Activated naive CD4-positive, alpha-beta T cell treated with anti-CD3 and anti-CD28 coated beads for 36 hours (primary cell): Measurements from ENCODE around the gene TBC1D32. TPM values are rescaled to one million over a fixed set of nuclear protein-coding genes. Genes with fewer than 3 reads are reported as not detected.

Source experiments
- CTCF ChIA-PET: fragments of 350-600 bp; sonication (Branson Sonifier 250); formaldehyde crosslinking; loops from one replicate; lab custom pipeline; 2021; ENCODE audit warnings: antibody characterized with exemption; lab: Charles Lee
- DNase-seq: peaks from one replicate; pipeline ENCODE4 v3.0.0-alpha.2; 2020
- H3K27ac Mint-ChIP-seq: one replicate; pipeline ENCODE4 v1.8.0; 2021; ENCODE audit warnings: mild to moderate bottlenecking, mixed read lengths
- H3K27me3 Mint-ChIP-seq: one replicate; pipeline ENCODE4 v1.8.0; 2021; ENCODE audit warnings: low read depth, mixed read lengths
- H3K36me3 Mint-ChIP-seq: one replicate; pipeline ENCODE4 v1.8.0; 2021; ENCODE audit warnings: low read depth, mixed read lengths
- H3K4me1 Mint-ChIP-seq: one replicate; pipeline ENCODE4 v1.8.0; 2021; ENCODE audit warnings: low read depth, mixed read lengths
- H3K4me3 Mint-ChIP-seq: one replicate; pipeline ENCODE4 v1.8.0; 2021; ENCODE audit warnings: mild to moderate bottlenecking, moderate library complexity, mixed read lengths
- H3K9me3 Mint-ChIP-seq: one replicate; pipeline ENCODE4 v1.8.0; 2021; ENCODE audit warnings: mixed read lengths
- intact Hi-C: fragments of 100-400 bp; cut with micrococcal nuclease; formaldehyde crosslinking; loops from one replicate; pipeline ENCODE4 v1.15.1; 2023
- total RNA-seq, 2 experiments: library from RNA; stranded (reverse); gene quantifications; one replicate each; pipeline ENCODE4 v1.2.3, GENCODE V29; 2021

TBC1D32 gene
- total RNA-seq, 2 experiments from 2014 or later = 6.9 to 8.2 TPM

GRCh38 chr6:121143476-121143875 is 190.8 kb downstream of the TBC1D32 start:
- Mint-ChIP-seq H3K36me3 (peaks cover 18% of the 10 kb centered on the region), H3K4me3 (no peak overlapping the region), H3K4me1 (no peaks in the 10 kb centered on the region), H3K27me3 (no peaks in the 10 kb centered on the region), H3K27ac (no peak overlapping the region), H3K9me3 (peaks cover 6% of the 10 kb centered on the region)
- CTCF ChIA-PET = no interaction called here
- DNase-seq = no peak
- intact Hi-C loops = no loop called here

GRCh38 chr6:121142093-121142492 is 192.2 kb downstream of the TBC1D32 start:
- no peak for DNase-seq
- Mint-ChIP-seq H3K4me1 (no peaks in the 10 kb centered on the region), H3K27ac (no peak overlapping the region), H3K36me3 (peaks cover 12% of the 10 kb centered on the region), H3K4me3 (no peak overlapping the region), H3K27me3 (no peaks in the 10 kb centered on the region), H3K9me3 (peaks cover 6% of the 10 kb centered on the region)
- CTCF ChIA-PET = interaction anchor here (0.6 kb wide), 1 partner anchor 151 kb away, joined by 5 read pairs; no protein-coding TSS in a partner anchor
- intact Hi-C loops = no loop called here

GRCh38 chr6:121135425-121135824 is 198.9 kb downstream of the TBC1D32 start:
- intact Hi-C loops = no loop called here
- peaks cover 4% of the 10 kb centered on the region for H3K36me3 Mint-ChIP-seq
- no peak for DNase-seq
- CTCF ChIA-PET = no interaction called here
- no peaks in the 10 kb centered on the region for H3K27me3 Mint-ChIP-seq
- H3K27ac Mint-ChIP-seq = no peak overlapping the region
- H3K4me1 Mint-ChIP-seq = no peaks in the 10 kb centered on the region
- no peaks in the 10 kb centered on the region for H3K9me3 Mint-ChIP-seq
- H3K4me3 Mint-ChIP-seq = no peak overlapping the region

DNA sequence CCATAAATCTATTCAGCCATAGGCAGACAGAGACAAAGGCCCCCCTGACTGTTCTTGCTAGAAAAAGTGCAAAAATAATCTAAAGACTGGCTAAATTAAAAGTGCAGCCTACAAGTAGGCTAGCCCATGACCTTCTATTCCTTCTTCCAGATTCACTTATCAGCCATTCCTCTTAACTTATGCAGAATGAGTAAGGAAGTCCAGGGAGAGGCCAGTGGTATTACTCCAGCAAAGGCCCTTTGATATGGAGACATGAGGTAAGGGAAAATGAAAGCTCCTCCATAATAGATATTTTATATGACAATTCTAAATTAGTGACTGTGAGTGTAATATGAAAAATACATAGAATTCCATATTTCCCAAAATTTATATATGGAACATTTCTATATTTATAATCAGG is 199.4 kb downstream of the TBC1D32 start:
- CTCF ChIA-PET = no interaction called here
- intact Hi-C loops = no loop called here
- no peak overlapping the region for H3K4me3 Mint-ChIP-seq
- DNase-seq = no peak
- H3K36me3 Mint-ChIP-seq = peaks cover 6% of the 10 kb centered on the region
- no peaks in the 10 kb centered on the region for H3K4me1 Mint-ChIP-seq
- no peaks in the 10 kb centered on the region for H3K9me3 Mint-ChIP-seq
- no peaks in the 10 kb centered on the region for H3K27me3 Mint-ChIP-seq
- no peak overlapping the region for H3K27ac Mint-ChIP-seq

DNA sequence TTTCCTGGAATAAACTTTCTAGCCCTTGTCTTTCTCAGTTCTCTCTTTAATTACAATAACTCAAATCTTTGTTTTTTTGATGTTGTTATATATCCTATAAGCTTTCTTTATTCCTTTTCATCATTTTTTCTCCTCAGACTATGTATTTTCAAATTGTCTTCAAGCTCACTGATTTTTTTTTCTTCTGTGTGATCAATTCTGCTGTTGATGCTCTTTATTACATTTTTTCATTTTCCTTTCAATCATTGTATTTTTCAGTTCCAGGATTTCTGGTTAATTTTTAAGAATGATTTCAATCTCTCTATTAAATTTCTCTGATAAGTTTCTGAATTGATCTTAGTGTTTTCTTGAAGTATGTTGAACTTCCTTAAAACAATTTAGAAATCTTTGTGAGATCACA is 209.7 kb downstream of the TBC1D32 start:
- no peak for DNase-seq
- Mint-ChIP-seq H3K36me3 (peaks cover 35% of the 10 kb centered on the region), H3K27ac (no peak overlapping the region), H3K4me1 (no peaks in the 10 kb centered on the region), H3K27me3 (no peaks in the 10 kb centered on the region), H3K9me3 (peaks cover 18% of the 10 kb centered on the region), H3K4me3 (no peak overlapping the region)
- CTCF ChIA-PET = no interaction called here
- intact Hi-C loops = no loop called here

- Mint-ChIP-seq H3K36me3 (peaks cover 2% of the 10 kb centered on the region), H3K4me1 (peaks cover 3% of the 10 kb centered on the region), H3K4me3 (no peak overlapping the region), H3K9me3 (no peaks in the 10 kb centered on the region), H3K27me3 (no peaks in the 10 kb centered on the region), H3K27ac (no peak overlapping the region)
- intact Hi-C loops = no loop called here
- no peak for DNase-seq
- CTCF ChIA-PET = no interaction called here
Observed at GRCh38 chr6:121112356-121112755, 221.9 kb downstream of the TBC1D32 start.

- H3K4me3 Mint-ChIP-seq = no peak overlapping the region
- CTCF ChIA-PET = interaction anchor here (0.6 kb wide), 1 partner anchor 290 kb away, joined by 4 read pairs; no protein-coding TSS in a partner anchor
- H3K27ac Mint-ChIP-seq = no peak overlapping the region
- DNase-seq = no peak
- H3K4me1 Mint-ChIP-seq = no peaks in the 10 kb centered on the region
- no peaks in the 10 kb centered on the region for H3K9me3 Mint-ChIP-seq
- intact Hi-C loops = no loop called here
- H3K36me3 Mint-ChIP-seq = peaks cover 2% of the 10 kb centered on the region
- no peaks in the 10 kb centered on the region for H3K27me3 Mint-ChIP-seq
Observed at GRCh38 chr6:121110733-121111132, 223.5 kb downstream of the TBC1D32 start.

DNA sequence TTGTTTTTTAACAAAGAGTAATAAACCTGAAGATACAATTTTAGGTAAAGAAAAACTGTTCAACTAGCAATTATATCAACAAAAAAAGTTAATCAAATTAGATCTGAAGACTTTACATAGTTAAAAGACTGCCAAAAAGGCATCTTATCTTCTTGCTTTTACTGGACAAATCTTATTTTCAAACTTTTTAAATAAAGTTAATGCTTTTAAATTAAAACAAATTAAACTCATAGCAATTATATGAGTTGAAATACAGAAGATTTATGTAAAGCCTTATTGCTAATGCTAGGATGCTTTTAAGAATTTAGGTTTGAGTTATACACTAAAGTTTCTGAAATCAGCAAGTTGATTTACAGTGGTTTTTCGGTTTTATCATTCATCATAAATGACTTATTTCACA is 227.3 kb downstream of the TBC1D32 start:
- no peak for DNase-seq
- H3K4me3 Mint-ChIP-seq = no peak overlapping the region
- H3K4me1 Mint-ChIP-seq = no peaks in the 10 kb centered on the region
- H3K36me3 Mint-ChIP-seq = peaks cover 14% of the 10 kb centered on the region
- CTCF ChIA-PET = no interaction called here
- peaks cover 4% of the 10 kb centered on the region for H3K9me3 Mint-ChIP-seq
- intact Hi-C loops = no loop called here
- H3K27me3 Mint-ChIP-seq = no peaks in the 10 kb centered on the region
- H3K27ac Mint-ChIP-seq = no peak overlapping the region

- CTCF ChIA-PET = no interaction called here
- no peaks in the 10 kb centered on the region for H3K27me3 Mint-ChIP-seq
- intact Hi-C loops = no loop called here
- DNase-seq = no peak
- H3K27ac Mint-ChIP-seq = no peak overlapping the region
- H3K4me3 Mint-ChIP-seq = no peak overlapping the region
- peaks cover 21% of the 10 kb centered on the region for H3K36me3 Mint-ChIP-seq
- peaks cover 5% of the 10 kb centered on the region for H3K9me3 Mint-ChIP-seq
- H3K4me1 Mint-ChIP-seq = no peaks in the 10 kb centered on the region
Observed at GRCh38 chr6:121105461-121105860, 228.8 kb downstream of the TBC1D32 start.

DNA sequence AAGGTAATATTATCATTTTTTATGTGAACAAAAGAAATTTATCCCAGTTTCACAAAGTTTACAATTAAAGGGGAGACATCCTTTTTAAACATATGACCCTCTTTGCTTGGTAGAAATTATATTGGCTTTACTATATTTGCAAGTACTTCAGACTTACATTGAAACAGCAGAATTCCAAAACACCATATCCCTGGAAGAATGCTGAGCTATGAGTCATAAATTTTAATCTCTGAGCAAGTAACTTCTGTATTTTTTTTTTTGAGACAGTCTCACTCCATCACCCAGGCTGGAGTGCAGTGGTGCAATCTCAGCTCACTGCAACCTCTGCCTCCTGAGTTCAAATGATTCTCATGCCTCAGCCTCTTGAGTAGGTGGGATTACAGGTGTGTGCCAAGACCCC is 240.4 kb downstream of the TBC1D32 start:
- Mint-ChIP-seq H3K9me3 (no peaks in the 10 kb centered on the region), H3K27me3 (no peaks in the 10 kb centered on the region), H3K4me1 (no peaks in the 10 kb centered on the region), H3K36me3 (peaks cover 22% of the 10 kb centered on the region), H3K27ac (no peak overlapping the region), H3K4me3 (no peak overlapping the region)
- intact Hi-C loops = no loop called here
- CTCF ChIA-PET = interaction anchor here (0.6 to 0.7 kb wide), 2 partner anchors 134 to 1093 kb away, joined by 4 to 6 read pairs; no protein-coding TSS in a partner anchor
- no peak for DNase-seq

- Mint-ChIP-seq H3K9me3 (no peaks in the 10 kb centered on the region), H3K4me3 (no peak overlapping the region), H3K4me1 (no peaks in the 10 kb centered on the region), H3K36me3 (peaks cover 5% of the 10 kb centered on the region), H3K27me3 (no peaks in the 10 kb centered on the region), H3K27ac (no peak overlapping the region)
- intact Hi-C loops = no loop called here
- DNase-seq = no peak
- CTCF ChIA-PET = no interaction called here
Observed at GRCh38 chr6:121090492-121090891, 243.8 kb downstream of the TBC1D32 start.

GRCh38 chr6:121086876-121087275 is 247.4 kb downstream of the TBC1D32 start:
- no peaks in the 10 kb centered on the region for H3K4me1 Mint-ChIP-seq
- CTCF ChIA-PET = no interaction called here
- no peaks in the 10 kb centered on the region for H3K9me3 Mint-ChIP-seq
- H3K27ac Mint-ChIP-seq = no peak overlapping the region
- no peak overlapping the region for H3K4me3 Mint-ChIP-seq
- H3K36me3 Mint-ChIP-seq = peaks cover 1% of the 10 kb centered on the region
- DNase-seq = no peak
- intact Hi-C loops = no loop called here
- H3K27me3 Mint-ChIP-seq = no peaks in the 10 kb centered on the region

DNA sequence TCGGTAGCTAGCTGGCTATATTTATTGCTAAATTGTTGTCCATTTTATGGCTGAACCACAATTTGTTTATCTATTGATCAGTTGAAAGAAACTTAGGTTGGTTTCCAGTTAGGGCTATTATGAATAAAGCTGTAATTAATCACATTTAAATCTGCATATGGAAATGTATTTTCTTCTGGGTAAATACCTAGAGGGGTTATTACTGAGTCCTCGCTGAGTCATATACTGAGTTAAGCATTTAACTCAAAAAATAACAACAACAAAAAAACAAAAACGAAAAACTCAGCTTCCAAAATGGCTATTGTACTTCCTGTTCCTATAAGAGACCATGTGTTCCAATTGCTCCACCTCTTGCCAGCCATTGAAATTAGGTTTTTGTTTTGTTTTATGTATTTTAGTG is 258.2 kb downstream of the TBC1D32 start:
- H3K9me3 Mint-ChIP-seq = peaks cover 1% of the 10 kb centered on the region
- H3K4me3 Mint-ChIP-seq = no peak overlapping the region
- no peak for DNase-seq
- peaks cover 5% of the 10 kb centered on the region for H3K36me3 Mint-ChIP-seq
- intact Hi-C loops = no loop called here
- no peaks in the 10 kb centered on the region for H3K27me3 Mint-ChIP-seq
- H3K4me1 Mint-ChIP-seq = no peaks in the 10 kb centered on the region
- CTCF ChIA-PET = interaction anchor here (0.6 to 1.0 kb wide), 2 partner anchors 10 to 854 kb away, joined by 3 read pairs; no protein-coding TSS in a partner anchor
- H3K27ac Mint-ChIP-seq = no peak overlapping the region
